ENCODE data around the gene SLC22A1. TPM values are rescaled to one million over a fixed set of nuclear protein-coding genes. Genes with fewer than 3 reads are reported as not detected.

The SLC22A1 gene
- polyA plus RNA-seq, 1 donor from 2014 or later: 0.71 TPM

DNA sequence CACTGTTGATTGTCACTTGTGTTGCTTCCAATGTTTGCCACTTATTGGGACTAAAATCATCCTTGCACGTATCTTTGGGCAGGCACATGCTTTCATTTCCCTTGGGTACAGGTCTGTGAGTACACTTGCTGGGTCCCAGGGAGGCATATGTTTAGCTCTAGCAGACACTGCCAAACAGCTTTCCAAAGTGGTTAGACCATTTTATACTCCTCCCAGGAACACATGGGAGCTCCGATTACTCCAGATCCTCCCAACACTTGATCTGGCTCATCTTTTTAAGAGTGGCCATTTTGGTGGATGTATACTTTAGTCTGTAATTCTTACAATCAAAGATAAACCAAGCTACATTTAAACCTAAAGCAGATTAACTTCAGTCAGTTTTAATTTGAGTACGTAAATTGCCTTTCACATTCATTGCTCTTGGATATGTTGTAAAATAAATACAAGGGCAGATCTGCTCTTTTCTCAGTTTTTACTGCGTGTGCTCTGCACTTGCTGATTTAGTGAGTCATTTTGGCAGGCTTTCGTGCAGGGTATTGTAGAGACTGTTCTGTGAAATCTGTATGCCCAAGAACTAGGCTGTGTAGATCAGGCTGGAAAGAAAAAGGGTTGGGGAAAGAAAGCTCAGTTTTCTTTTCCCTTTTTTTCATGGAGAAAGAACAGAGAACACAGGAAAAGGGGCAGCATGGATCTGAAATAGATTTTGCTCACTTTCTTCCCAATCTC, 19.5 kb downstream of the SLC22A1 start:
- no peaks in the 10 kb centered on the region for H3K79me2 ChIP-seq (replicated peaks; ENCODE audit: insufficient read depth, low read length)
- H3K4me3 ChIP-seq (ENCODE audit: low read length): no peak overlapping the region
- H2AFZ ChIP-seq (ENCODE audit: low read depth, low read length): no peak overlapping the region
- H3K9ac ChIP-seq (ENCODE audit: low read length): no peak overlapping the region
- H3K27me3 ChIP-seq (ENCODE audit: insufficient read depth, low read depth, low read length): no peaks in the 10 kb centered on the region
- H4K20me1 ChIP-seq (ENCODE audit: insufficient read depth): no peaks in the 10 kb centered on the region
- H3K4me2 ChIP-seq (ENCODE audit: low read length): no peak overlapping the region
- H3K9me3 ChIP-seq (ENCODE audit: low read length): no peaks in the 10 kb centered on the region
- H3F3A ChIP-seq (ENCODE audit: insufficient read depth, low read length, poor library complexity, severe bottlenecking): no peaks in the 10 kb centered on the region
- no peaks in the 10 kb centered on the region for H3K36me3 ChIP-seq (ENCODE audit: insufficient read depth, low read length)
- H3K9me2 ChIP-seq (ENCODE audit: insufficient read depth, low read length): no peaks in the 10 kb centered on the region
- TF ChIP-seq EZH2 (IDR thresholded peaks at IDR 0.05; ENCODE audit: borderline replicate concordance, insufficient read depth, low read length, poor library complexity, severe bottlenecking): no peak
- TF ChIP-seq TAF1 (IDR thresholded peaks at IDR 0.05; ENCODE audit: low read depth): no peak
- TF ChIP-seq SMC3 (conservative IDR thresholded peaks at IDR 0.05; ENCODE audit: poor library complexity): no peak
- TF ChIP-seq, protein P1, sequence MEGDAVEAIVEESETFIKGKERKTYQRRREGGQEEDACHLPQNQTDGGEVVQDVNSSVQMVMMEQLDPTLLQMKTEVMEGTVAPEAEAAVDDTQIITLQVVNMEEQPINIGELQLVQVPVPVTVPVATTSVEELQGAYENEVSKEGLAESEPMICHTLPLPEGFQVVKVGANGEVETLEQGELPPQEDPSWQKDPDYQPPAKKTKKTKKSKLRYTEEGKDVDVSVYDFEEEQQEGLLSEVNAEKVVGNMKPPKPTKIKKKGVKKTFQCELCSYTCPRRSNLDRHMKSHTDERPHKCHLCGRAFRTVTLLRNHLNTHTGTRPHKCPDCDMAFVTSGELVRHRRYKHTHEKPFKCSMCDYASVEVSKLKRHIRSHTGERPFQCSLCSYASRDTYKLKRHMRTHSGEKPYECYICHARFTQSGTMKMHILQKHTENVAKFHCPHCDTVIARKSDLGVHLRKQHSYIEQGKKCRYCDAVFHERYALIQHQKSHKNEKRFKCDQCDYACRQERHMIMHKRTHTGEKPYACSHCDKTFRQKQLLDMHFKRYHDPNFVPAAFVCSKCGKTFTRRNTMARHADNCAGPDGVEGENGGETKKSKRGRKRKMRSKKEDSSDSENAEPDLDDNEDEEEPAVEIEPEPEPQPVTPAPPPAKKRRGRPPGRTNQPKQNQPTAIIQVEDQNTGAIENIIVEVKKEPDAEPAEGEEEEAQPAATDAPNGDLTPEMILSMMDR (IDR thresholded peaks at IDR 0.05; ENCODE audit: poor library complexity, severe bottlenecking): no peak
- TF ChIP-seq MXI1 (conservative IDR thresholded peaks at IDR 0.05; ENCODE audit: poor library complexity, severe bottlenecking): no peak
- TF ChIP-seq, protein P2, sequence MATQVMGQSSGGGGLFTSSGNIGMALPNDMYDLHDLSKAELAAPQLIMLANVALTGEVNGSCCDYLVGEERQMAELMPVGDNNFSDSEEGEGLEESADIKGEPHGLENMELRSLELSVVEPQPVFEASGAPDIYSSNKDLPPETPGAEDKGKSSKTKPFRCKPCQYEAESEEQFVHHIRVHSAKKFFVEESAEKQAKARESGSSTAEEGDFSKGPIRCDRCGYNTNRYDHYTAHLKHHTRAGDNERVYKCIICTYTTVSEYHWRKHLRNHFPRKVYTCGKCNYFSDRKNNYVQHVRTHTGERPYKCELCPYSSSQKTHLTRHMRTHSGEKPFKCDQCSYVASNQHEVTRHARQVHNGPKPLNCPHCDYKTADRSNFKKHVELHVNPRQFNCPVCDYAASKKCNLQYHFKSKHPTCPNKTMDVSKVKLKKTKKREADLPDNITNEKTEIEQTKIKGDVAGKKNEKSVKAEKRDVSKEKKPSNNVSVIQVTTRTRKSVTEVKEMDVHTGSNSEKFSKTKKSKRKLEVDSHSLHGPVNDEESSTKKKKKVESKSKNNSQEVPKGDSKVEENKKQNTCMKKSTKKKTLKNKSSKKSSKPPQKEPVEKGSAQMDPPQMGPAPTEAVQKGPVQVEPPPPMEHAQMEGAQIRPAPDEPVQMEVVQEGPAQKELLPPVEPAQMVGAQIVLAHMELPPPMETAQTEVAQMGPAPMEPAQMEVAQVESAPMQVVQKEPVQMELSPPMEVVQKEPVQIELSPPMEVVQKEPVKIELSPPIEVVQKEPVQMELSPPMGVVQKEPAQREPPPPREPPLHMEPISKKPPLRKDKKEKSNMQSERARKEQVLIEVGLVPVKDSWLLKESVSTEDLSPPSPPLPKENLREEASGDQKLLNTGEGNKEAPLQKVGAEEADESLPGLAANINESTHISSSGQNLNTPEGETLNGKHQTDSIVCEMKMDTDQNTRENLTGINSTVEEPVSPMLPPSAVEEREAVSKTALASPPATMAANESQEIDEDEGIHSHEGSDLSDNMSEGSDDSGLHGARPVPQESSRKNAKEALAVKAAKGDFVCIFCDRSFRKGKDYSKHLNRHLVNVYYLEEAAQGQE (IDR thresholded peaks at IDR 0.05; ENCODE audit: borderline replicate concordance): no peak
- no peak for TF ChIP-seq RAD21 (conservative IDR thresholded peaks at IDR 0.05)
- no peak overlapping the region for H3K27ac ChIP-seq (ENCODE audit: low read length)

DNA sequence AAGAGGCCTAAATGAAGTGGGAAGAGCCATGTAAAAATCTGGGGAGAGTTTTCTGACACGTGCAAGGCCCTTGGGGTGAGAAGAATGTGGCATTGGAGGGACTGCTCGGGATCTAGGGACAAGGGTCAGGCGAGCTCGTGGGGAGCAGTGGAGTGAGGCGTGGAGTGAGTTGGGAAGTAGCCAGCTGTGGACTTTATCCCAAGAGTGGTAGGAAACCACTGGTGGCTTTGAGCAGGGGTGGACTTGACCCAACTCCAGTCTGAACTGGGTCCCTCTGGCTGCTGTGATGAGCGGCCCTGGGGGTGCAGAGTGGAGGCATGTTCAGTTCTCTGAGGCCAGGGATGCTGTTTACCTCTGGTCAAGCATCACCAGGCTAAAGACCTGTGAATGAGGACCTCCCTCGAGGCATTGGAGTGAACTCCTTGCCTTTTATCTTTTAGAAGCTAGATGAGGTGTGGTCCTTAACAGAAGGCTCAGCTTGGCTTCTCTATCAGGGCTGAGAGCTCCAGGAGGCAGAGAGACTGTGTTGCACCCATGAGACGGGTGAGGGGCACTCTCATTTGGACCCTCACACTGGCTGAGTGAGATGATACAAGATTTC, 20.6 kb downstream of the SLC22A1 start:
- Histone ChIP-seq H3K79me2 (replicated peaks; ENCODE audit: insufficient read depth, low read length) (no peaks in the 10 kb centered on the region), H3K4me3 (ENCODE audit: low read length) (no peak overlapping the region), H3K4me2 (ENCODE audit: low read length) (no peak overlapping the region), H3F3A (ENCODE audit: insufficient read depth, low read length, poor library complexity, severe bottlenecking) (no peaks in the 10 kb centered on the region), H2AFZ (ENCODE audit: low read depth, low read length) (no peak overlapping the region), H3K9me2 (ENCODE audit: insufficient read depth, low read length) (no peaks in the 10 kb centered on the region), H3K9me3 (ENCODE audit: low read length) (no peaks in the 10 kb centered on the region), H3K36me3 (ENCODE audit: insufficient read depth, low read length) (no peaks in the 10 kb centered on the region), H3K9ac (ENCODE audit: low read length) (no peak overlapping the region), H4K20me1 (ENCODE audit: insufficient read depth) (no peaks in the 10 kb centered on the region), H3K27me3 (ENCODE audit: insufficient read depth, low read depth, low read length) (no peaks in the 10 kb centered on the region), H3K27ac (ENCODE audit: low read length) (no peak overlapping the region)
- TF ChIP-seq POLR2AphosphoS5 (IDR thresholded peaks at IDR 0.05) (no peak), EZH2 (IDR thresholded peaks at IDR 0.05; ENCODE audit: borderline replicate concordance, insufficient read depth, low read length, poor library complexity, severe bottlenecking) (no peak), MXI1 (conservative IDR thresholded peaks at IDR 0.05; ENCODE audit: poor library complexity, severe bottlenecking) (no peak), EP300 (conservative IDR thresholded peaks at IDR 0.05; ENCODE audit: poor library complexity, severe bottlenecking) (no peak), SMC3 (conservative IDR thresholded peaks at IDR 0.05; ENCODE audit: poor library complexity) (no peak), TAF1 (IDR thresholded peaks at IDR 0.05; ENCODE audit: low read depth) (no peak), RAD21 (conservative IDR thresholded peaks at IDR 0.05) (no peak)
- TF ChIP-seq, protein P1 (IDR thresholded peaks at IDR 0.05; ENCODE audit: poor library complexity, severe bottlenecking): no peak
- TF ChIP-seq, protein P2 (IDR thresholded peaks at IDR 0.05; ENCODE audit: borderline replicate concordance): no peak
